Spleen (tissue), 11 donors: ENCODE data around the gene SETSIP. TPM values are rescaled to one million over a fixed set of nuclear protein-coding genes. Genes with fewer than 3 reads are reported as not detected.

ENCODE experiments used
- DNase-seq: peaks from one replicate; pipeline ENCODE4 v3.0.0-alpha.2; 2020
- H3K27ac ChIP-seq, 8 donors: fragments of 200-600 bp; sonication (generic) in 7 of 8; 1 replicate in 4 of 8; 2 replicates in 4 of 8; pipeline versions ENCODE4 v1.5.0 to v1.8.0; 2016 to 2021; ENCODE audit warnings: inconsistent platforms in 4 of 8, mild to moderate bottlenecking in 4 of 8, moderate library complexity in 1 of 8
- H3K27me3 ChIP-seq, 7 donors: fragments of 200-600 bp; sonication (generic) in 6 of 7; replicated peaks in 1 of 7; 1 replicate in 4 of 7; 2 replicates in 3 of 7; pipeline versions ENCODE4 v1.5.0 to v1.8.0; 2016 to 2021; ENCODE audit warnings: inconsistent platforms in 3 of 7, mild to moderate bottlenecking in 1 of 7
- H3K36me3 ChIP-seq, 6 donors: fragments of 200-600 bp; sonication (generic) in 5 of 6; 1 replicate in 4 of 6; 2 replicates in 2 of 6; pipeline versions ENCODE4 v1.5.0 to v1.8.0; 2016 to 2021; ENCODE audit warnings: inconsistent platforms in 2 of 6
- H3K4me1 ChIP-seq, 6 donors: fragments of 200-600 bp; sonication (generic) in 5 of 6; 1 replicate in 3 of 6; 2 replicates in 3 of 6; pipeline versions ENCODE4 v1.5.0 to v1.8.0; 2016 to 2021; ENCODE audit warnings: inconsistent platforms in 3 of 6
- H3K4me3 ChIP-seq, 8 donors: fragments of 200-600 bp; sonication (generic) in 7 of 8; 1 replicate in 4 of 8; 2 replicates in 4 of 8; pipeline versions ENCODE4 v1.5.0 to v1.8.0; 2016 to 2021; ENCODE audit warnings: inconsistent platforms in 4 of 8, mild to moderate bottlenecking in 4 of 8, moderate library complexity in 2 of 8
- H3K9me3 ChIP-seq, 8 donors: fragments of 200-600 bp; sonication (generic) in 7 of 8; 1 replicate in 4 of 8; 2 replicates in 4 of 8; pipeline versions ENCODE4 v1.5.0 to v1.8.0; 2016 to 2021; ENCODE audit warnings: inconsistent platforms in 4 of 8
- POLR2A ChIP-seq, 3 donors: fragments of 450-650 bp; IDR thresholded peaks; one replicate each; pipeline ENCODE4 v1.5.1; 2017; ENCODE audit warnings: antibody characterized with exemption in 3 of 3, mild to moderate bottlenecking in 1 of 3
- POLR2AphosphoS5 ChIP-seq, 3 donors: sonication (generic); formaldehyde crosslinking; IDR thresholded peaks; one replicate each; pipeline ENCODE4 v1.5.1; 2017; ENCODE audit warnings: antibody characterized with exemption in 3 of 3
- WGBS, 5 donors: extraction: QIAGEN DNeasy Blood & Tissue Kit in 3 of 5; methylation state at CpG; one replicate each; pipeline versions ENCODE4 v1.1.5 to v1.1.7; 2013 to 2018; 5-methylcytosine and 5-hydroxymethylcytosine counted together
- intact Hi-C: fragments of 100-400 bp; cut with DNase I; formaldehyde crosslinking; loops from one replicate; pipeline ENCODE4 v1.15.0; 2023; ENCODE audit warnings: low total_unique reads
- polyA plus RNA-seq, 3 donors: library from polyadenylated mRNA; stranded (reverse); fragments of 200-250 nt; gene quantifications; one replicate each; pipeline ENCODE4 v1.2.1, GENCODE V29; 2013
- total RNA-seq, 7 donors: library from RNA; depleted of rRNA in 3 of 7; stranded (reverse); fragments of >200 nt in 3 of 7; fragmentation: NEBNext Ultra II Directional in 4 of 7; extraction: Animal tissue kit (Norgen Biotek cat#: 25700) in 4 of 7; gene quantifications; one replicate each; pipeline versions ENCODE4 v1.1.0 to v1.2.1, GENCODE V29; 2016 to 2021
- TF ChIP-seq, protein P1 (sequence below), 11 experiments: fragments of 200-600 bp in 7 of 11; fragments of 450-650 bp in 4 of 11; sonication (generic) in 4 of 11; IDR thresholded peaks in 8 of 11; conservative IDR thresholded peaks in 3 of 11; 1 replicate in 7 of 11; 2 replicates in 4 of 11; pipeline versions ENCODE4 v1.4.0 to v1.8.0; 2016 to 2021; ENCODE audit warnings: antibody characterized with exemption in 11 of 11, inconsistent platforms in 4 of 11, mild to moderate bottlenecking in 1 of 11
- donor health status: healthy with polysubstance abuse.
- donor health status: DM: no; HTN: no; CAD: no; lungs with moderate emphysema.
- donor health status: DM: no; HTN: no; CAD: no.
- donor health status: Bipolar disorder and iron deficiency.
- donor health status: healthy.
- donor health status: DM: no; HTN: no; CAD: no.
- donor health status: DM: yes; HTN: yes; CAD: no.

The SETSIP gene
- total and polyA plus RNA-seq, 10 donors: 0.15 TPM; not detected in 9

DNA sequence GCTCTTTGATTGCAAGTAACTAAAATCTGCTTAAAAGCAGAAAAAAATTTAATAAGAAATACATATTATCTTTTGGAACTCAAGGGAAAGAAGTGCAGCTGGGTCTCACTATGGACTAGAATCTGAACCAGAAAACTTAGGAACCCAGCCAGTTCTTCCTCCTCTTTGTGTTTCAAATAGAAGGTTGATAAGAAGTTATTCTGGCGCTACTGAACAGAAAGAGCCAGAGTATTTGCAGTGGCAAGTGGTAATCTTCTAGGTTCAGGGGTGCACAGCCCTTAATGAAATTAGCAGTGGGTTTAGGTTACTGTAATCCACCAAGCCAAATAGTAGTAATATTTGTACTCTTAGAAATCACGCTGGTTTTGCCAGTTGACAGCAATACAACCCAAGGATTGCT, 33.4 kb upstream of the SETSIP start:
- peaks cover 0 to 7% (median 0%) of the 10 kb centered on the region in 6 donors for H3K36me3 ChIP-seq

DNA sequence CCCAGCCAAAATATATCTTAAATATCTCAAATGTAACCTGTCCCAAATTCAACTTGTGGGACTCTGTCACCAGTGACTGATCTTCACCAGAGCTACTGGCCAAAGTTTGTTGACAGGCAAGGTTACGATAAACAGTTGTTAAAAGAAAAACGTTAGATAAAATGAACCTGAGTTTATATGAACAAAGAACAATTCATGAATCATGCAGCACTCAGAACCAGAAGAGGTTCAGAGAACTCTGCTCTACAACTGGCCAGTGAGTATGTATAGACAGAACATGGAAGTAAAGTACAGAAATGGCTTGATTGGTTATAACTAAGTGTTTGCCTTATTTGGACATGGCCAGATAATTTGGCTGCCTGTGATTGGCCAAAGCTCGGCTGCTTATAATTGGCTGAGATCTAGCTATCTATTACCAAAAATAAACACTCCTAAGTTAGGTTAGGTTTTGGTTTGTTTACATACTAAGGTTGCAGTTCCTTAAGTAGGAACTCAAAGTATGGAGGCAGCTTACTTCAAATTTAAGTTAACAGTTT, 30.4 kb upstream of the SETSIP start:
- no peaks in the 10 kb centered on the region for H3K4me1 ChIP-seq
- TF ChIP-seq POLR2AphosphoS5 (IDR thresholded peaks at IDR 0.05) (no peak), POLR2A (IDR thresholded peaks at IDR 0.05) (no peak)
- TF ChIP-seq, protein P1, sequence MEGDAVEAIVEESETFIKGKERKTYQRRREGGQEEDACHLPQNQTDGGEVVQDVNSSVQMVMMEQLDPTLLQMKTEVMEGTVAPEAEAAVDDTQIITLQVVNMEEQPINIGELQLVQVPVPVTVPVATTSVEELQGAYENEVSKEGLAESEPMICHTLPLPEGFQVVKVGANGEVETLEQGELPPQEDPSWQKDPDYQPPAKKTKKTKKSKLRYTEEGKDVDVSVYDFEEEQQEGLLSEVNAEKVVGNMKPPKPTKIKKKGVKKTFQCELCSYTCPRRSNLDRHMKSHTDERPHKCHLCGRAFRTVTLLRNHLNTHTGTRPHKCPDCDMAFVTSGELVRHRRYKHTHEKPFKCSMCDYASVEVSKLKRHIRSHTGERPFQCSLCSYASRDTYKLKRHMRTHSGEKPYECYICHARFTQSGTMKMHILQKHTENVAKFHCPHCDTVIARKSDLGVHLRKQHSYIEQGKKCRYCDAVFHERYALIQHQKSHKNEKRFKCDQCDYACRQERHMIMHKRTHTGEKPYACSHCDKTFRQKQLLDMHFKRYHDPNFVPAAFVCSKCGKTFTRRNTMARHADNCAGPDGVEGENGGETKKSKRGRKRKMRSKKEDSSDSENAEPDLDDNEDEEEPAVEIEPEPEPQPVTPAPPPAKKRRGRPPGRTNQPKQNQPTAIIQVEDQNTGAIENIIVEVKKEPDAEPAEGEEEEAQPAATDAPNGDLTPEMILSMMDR (IDR thresholded peaks at IDR 0.05 in 8 of 11, conservative IDR thresholded peaks at IDR 0.05 in 3 of 11): no peak
- H3K36me3 ChIP-seq: peaks cover 0 to 19% (median 5%) of the 10 kb centered on the region in 6 donors
- no peak for DNase-seq
- H3K27me3 ChIP-seq: no peaks in the 10 kb centered on the region
- WGBS, 5 donors: 88 to 97% (median 93%) methylated on average over 3 of the region's 3 CpGs
- no peak overlapping the region for H3K27ac ChIP-seq
- H3K9me3 ChIP-seq: no peaks in the 10 kb centered on the region
- intact Hi-C loops: no loop called here
- no peak overlapping the region for H3K4me3 ChIP-seq

More for the DNA sequence above, 33.4 kb upstream of the SETSIP start:
- no peak overlapping the region for H3K27ac ChIP-seq
- H3K27me3 ChIP-seq: no peaks in the 10 kb centered on the region
- H3K4me1 ChIP-seq: no peaks in the 10 kb centered on the region
- TF ChIP-seq POLR2AphosphoS5 (IDR thresholded peaks at IDR 0.05) (no peak), POLR2A (IDR thresholded peaks at IDR 0.05) (no peak)
- TF ChIP-seq, protein P1 (IDR thresholded peaks at IDR 0.05 in 8 of 11, conservative IDR thresholded peaks at IDR 0.05 in 3 of 11): no peak
- intact Hi-C loops: no loop called here
- no peak overlapping the region for H3K4me3 ChIP-seq
- WGBS, 5 donors: 89 to 98% (median 97%) methylated on average over 2 of the region's 2 CpGs
- DNase-seq: no peak
- H3K9me3 ChIP-seq: no peaks in the 10 kb centered on the region

DNA sequence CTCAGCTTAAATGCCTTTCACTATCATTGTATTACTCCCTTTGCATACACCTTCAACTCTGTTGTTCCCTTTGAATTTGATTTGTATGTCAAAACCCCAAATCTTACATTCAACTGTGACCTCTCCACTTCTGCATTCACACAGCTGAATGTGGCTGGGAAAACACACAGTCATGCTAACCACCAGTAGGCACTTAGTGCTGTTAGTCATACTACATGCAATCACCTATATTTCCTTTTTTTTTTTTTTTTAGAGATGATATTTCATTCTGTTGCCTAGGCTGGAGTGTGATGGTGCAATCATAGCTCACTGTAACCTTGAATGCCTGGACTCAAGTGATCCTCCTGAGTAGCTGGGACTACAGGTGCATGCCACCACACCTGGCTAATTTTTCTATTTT, 21.1 kb upstream of the SETSIP start:
- Histone ChIP-seq H3K36me3 (no peaks in the 10 kb centered on the region), H3K27ac (peak overlapping the region in 4 of 8 donors; percentile 12 to 65 (median 56)), H3K9me3 (no peaks in the 10 kb centered on the region), H3K4me3 (no peak overlapping the region), H3K27me3 (no peaks in the 10 kb centered on the region), H3K4me1 (peaks cover 0 to 15% (median 0%) of the 10 kb centered on the region in 6 donors)
- no peak for DNase-seq
- TF ChIP-seq, protein P1 (IDR thresholded peaks at IDR 0.05 in 8 of 11, conservative IDR thresholded peaks at IDR 0.05 in 3 of 11): no peak
- TF ChIP-seq POLR2AphosphoS5 (IDR thresholded peaks at IDR 0.05): peak in 1 of 3 donors; percentile 46
- intact Hi-C loops: no loop called here

DNA sequence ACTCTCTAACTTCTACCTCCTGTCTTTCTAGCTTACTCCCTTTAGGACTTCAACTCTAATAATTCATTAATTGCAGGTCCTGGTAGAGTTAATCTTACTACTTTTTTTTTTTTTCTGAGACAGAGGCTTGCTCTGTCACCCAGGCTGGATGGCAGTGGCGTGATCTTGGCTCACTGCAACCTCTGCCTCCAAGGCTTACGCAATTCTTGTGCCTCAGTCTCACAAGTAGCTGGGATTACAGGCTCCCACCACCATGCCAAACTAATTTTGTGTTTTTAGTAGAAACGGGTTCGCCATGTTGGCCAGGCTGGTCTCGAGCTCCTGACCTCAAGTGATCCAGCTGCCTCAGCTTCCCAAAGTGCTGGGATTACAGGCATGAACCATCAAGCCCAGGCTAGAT, 20.7 kb upstream of the SETSIP start:
- H3K36me3 ChIP-seq: no peaks in the 10 kb centered on the region
- intact Hi-C loops: no loop called here
- H3K27me3 ChIP-seq: no peaks in the 10 kb centered on the region
- peak overlapping the region in 4 of 8 donors; percentile 12 to 65 (median 56) for H3K27ac ChIP-seq
- no peak overlapping the region for H3K4me3 ChIP-seq
- peaks cover 0 to 15% (median 0%) of the 10 kb centered on the region in 6 donors for H3K4me1 ChIP-seq
- DNase-seq: no peak
- TF ChIP-seq POLR2A (IDR thresholded peaks at IDR 0.05) (no peak), POLR2AphosphoS5 (IDR thresholded peaks at IDR 0.05) (no peak)
- TF ChIP-seq, protein P1 (IDR thresholded peaks at IDR 0.05 in 8 of 11, conservative IDR thresholded peaks at IDR 0.05 in 3 of 11): no peak
- WGBS, 5 donors: 83 to 95% (median 87%) methylated on average over 5 of the region's 5 CpGs
- no peaks in the 10 kb centered on the region for H3K9me3 ChIP-seq
